Panc1 (cell line): ENCODE data around the gene NUDT6. TPM values are rescaled to one million over a fixed set of nuclear protein-coding genes. Genes with fewer than 3 reads are reported as not detected.
"Not testable (repeated sequence)": the region's sequence is repeated elsewhere in the genome, so short reads cannot be mapped to it uniquely, and the experiment has no call there.

Experiments used
- ATAC-seq: fragments of 200-7000 bp; cut with Tn5 transposase; 2 replicates; pipeline ENCODE4 v1.9.1; 2020; ENCODE audit warnings: mild to moderate bottlenecking, moderate library complexity
- BruUV-seq: library from RNA; stranded (reverse); fragments of 400-500 nt; replicated peaks from 2 replicates; lab custom pipeline; 2021; lab: Mats Ljungman, UMichigan
- CTCF ChIA-PET: fragments of 300-600 bp; sonication (Branson Sonifier 250); formaldehyde crosslinking; loops from one replicate; lab custom pipeline; 2022; ENCODE audit warnings: antibody characterized with exemption; lab: Charles Lee
- POLR2A ChIA-PET: fragments of 300-600 bp; sonication (Branson Sonifier 250); formaldehyde crosslinking; loops from one replicate; lab custom pipeline; 2022; ENCODE audit warnings: antibody characterized with exemption; lab: Charles Lee
- DNase-seq: peaks from one replicate; pipeline ENCODE4 v3.0.0-alpha.2; 2010; ENCODE audit warnings: low read depth, low spot score
- H3K27ac ChIP-seq: 2 replicates; pipeline ENCODE4 v1.5.1; 2011; ENCODE audit warnings: mild to moderate bottlenecking, low read length, inconsistent platforms
- H3K27me3 ChIP-seq: fragments of 200-500 bp; sonication (Bioruptor generic); 2 replicates; pipeline ENCODE4 v1.6.0; 2014; ENCODE audit warnings: low read length, inconsistent platforms; ENCODE audit not compliant: control insufficient read depth, insufficient read depth
- H3K36me3 ChIP-seq: fragments of 200-500 bp; sonication (Bioruptor generic); 2 replicates; pipeline ENCODE4 v1.5.1; 2014; ENCODE audit warnings: inconsistent platforms, mild to moderate bottlenecking, low read length, moderate library complexity; ENCODE audit not compliant: control insufficient read depth, insufficient read depth
- H3K4me1 ChIP-seq: 2 replicates; pipeline ENCODE4 v1.5.1; 2011; ENCODE audit warnings: inconsistent platforms, mild to moderate bottlenecking, low read length, moderate library complexity; ENCODE audit not compliant: control insufficient read depth, insufficient read depth
- H3K4me3 ChIP-seq, 2 experiments: 2 replicates each; pipeline ENCODE4 v1.5.1; 2011 to 2012; ENCODE audit warnings: low read depth in 2 of 2, low read length in 2 of 2, mild to moderate bottlenecking in 2 of 2, inconsistent platforms in 1 of 2, moderate library complexity in 1 of 2
- H3K9me3 ChIP-seq: fragments of 200-500 bp; sonication (Bioruptor generic); 2 replicates; pipeline ENCODE4 v1.5.1; 2014; ENCODE audit warnings: low read depth, mild to moderate bottlenecking, inconsistent platforms, low read length, moderate library complexity; ENCODE audit not compliant: control insufficient read depth, insufficient read depth
- POLR2AphosphoS5 ChIP-seq: IDR thresholded peaks from 2 replicates; pipeline ENCODE4 v1.6.1; 2012; ENCODE audit warnings: mild to moderate bottlenecking, low read depth, low read length, moderate library complexity
- SIN3A ChIP-seq: IDR thresholded peaks from 2 replicates; pipeline ENCODE4 v1.6.1; 2012; ENCODE audit warnings: low read depth, mild to moderate bottlenecking, low read length, moderate library complexity, borderline replicate concordance; ENCODE audit not compliant: insufficient read depth
- TCF7L2 ChIP-seq: IDR thresholded peaks from 2 replicates; pipeline ENCODE4 v1.6.1; 2011; ENCODE audit warnings: mild to moderate bottlenecking, low read depth, low read length, inconsistent platforms
- in situ Hi-C: cut with HindIII; loops from 2 replicates; pipeline ENCODE4 v1.10.0; 2016; ENCODE audit warnings: low sequenced_read_pairs, low pct_unique_long_range_greater_than_20kb
- intact Hi-C: fragments of 100-400 bp; cut with micrococcal nuclease; formaldehyde crosslinking; loops from one replicate; pipeline ENCODE4 v1.10.0; 2022; ENCODE audit not compliant: unreplicated experiment
- total RNA-seq: library from RNA; stranded (reverse); gene quantifications from one replicate; pipeline ENCODE4 v1.2.1, GENCODE V29; 2021; ENCODE audit not compliant: unreplicated experiment
- TF ChIP-seq, protein P1 (sequence below), 2 experiments: IDR thresholded peaks; 2 replicates each; pipeline ENCODE4 v1.6.1; 2011 to 2012; ENCODE audit warnings: low read depth in 2 of 2, control low read depth in 1 of 2, low read length in 1 of 2, mild to moderate bottlenecking in 1 of 2, moderate library complexity in 1 of 2; ENCODE audit not compliant: insufficient read depth in 1 of 2
- TF ChIP-seq, protein P2 (sequence below): fragments of 450-650 bp; IDR thresholded peaks from 2 replicates; pipeline ENCODE4 v1.5.1; 2017; ENCODE audit warnings: mild to moderate bottlenecking

NUDT6 gene
- total RNA-seq, 1 experiment from 2014 or later = 7.5 TPM

DNA sequence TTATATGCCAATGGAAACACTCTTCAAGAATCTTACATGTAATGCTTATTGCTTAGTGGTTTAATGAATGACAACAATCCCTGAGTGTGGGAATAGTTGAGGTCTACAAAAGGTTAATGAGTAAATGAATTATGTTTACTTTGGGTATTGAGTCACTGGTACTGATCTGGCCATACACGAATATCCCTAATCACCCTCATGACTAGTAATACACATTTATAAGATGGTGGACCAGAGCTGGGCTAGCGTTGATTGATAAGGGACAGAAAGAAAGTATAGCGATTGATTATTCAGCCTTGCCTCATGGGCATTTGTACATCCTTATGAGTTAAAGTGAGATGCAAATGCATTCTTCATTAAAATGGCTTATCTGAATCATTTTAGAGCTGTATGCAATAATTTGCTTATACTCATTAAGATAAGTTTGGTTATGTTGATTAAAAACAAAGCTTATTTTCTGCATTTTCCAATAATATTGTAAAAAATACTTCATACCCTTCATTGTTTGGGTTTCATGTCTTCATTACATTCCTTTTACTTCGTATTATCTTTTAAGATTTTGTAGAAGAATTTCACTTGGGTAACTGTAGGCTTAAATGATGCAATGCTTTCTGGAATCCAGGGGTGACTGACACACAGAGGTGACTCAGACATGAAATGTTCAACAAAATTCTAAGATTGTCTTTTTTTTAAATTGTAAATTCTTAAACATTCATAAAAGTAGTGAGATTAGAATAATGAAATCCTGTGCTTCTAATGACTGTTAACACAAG lies 48.4 kb downstream of the NUDT6 start:
- intact Hi-C loops = no loop called here
- Histone ChIP-seq H3K27me3 (no peaks in the 10 kb centered on the region), H3K27ac (no peak overlapping the region), H3K4me1 (peaks cover 4% of the 10 kb centered on the region; the same call in 1 of the 2 replicates), H3K9me3 (no peaks in the 10 kb centered on the region), H3K4me3 (no peak overlapping the region), H3K36me3 (no peaks in the 10 kb centered on the region)
- peak; percentile 48; the same call in 1 of the 2 replicates for ATAC-seq
- POLR2A ChIA-PET = no interaction called here
- CTCF ChIA-PET = no interaction called here
- in situ Hi-C loops = no loop called here
- DNase-seq = no peak
- no TSS peak for BruUV-seq
- TF ChIP-seq SIN3A (no peak), TCF7L2 (no peak), POLR2AphosphoS5 (no peak)
- TF ChIP-seq, protein P1, sequence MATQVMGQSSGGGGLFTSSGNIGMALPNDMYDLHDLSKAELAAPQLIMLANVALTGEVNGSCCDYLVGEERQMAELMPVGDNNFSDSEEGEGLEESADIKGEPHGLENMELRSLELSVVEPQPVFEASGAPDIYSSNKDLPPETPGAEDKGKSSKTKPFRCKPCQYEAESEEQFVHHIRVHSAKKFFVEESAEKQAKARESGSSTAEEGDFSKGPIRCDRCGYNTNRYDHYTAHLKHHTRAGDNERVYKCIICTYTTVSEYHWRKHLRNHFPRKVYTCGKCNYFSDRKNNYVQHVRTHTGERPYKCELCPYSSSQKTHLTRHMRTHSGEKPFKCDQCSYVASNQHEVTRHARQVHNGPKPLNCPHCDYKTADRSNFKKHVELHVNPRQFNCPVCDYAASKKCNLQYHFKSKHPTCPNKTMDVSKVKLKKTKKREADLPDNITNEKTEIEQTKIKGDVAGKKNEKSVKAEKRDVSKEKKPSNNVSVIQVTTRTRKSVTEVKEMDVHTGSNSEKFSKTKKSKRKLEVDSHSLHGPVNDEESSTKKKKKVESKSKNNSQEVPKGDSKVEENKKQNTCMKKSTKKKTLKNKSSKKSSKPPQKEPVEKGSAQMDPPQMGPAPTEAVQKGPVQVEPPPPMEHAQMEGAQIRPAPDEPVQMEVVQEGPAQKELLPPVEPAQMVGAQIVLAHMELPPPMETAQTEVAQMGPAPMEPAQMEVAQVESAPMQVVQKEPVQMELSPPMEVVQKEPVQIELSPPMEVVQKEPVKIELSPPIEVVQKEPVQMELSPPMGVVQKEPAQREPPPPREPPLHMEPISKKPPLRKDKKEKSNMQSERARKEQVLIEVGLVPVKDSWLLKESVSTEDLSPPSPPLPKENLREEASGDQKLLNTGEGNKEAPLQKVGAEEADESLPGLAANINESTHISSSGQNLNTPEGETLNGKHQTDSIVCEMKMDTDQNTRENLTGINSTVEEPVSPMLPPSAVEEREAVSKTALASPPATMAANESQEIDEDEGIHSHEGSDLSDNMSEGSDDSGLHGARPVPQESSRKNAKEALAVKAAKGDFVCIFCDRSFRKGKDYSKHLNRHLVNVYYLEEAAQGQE (IDR thresholded peaks at IDR 0.05; ENCODE audit: insufficient read depth in 1 of 2, low read depth in 2 of 2, low read length in 1 of 2) = no peak
- TF ChIP-seq, protein P2, sequence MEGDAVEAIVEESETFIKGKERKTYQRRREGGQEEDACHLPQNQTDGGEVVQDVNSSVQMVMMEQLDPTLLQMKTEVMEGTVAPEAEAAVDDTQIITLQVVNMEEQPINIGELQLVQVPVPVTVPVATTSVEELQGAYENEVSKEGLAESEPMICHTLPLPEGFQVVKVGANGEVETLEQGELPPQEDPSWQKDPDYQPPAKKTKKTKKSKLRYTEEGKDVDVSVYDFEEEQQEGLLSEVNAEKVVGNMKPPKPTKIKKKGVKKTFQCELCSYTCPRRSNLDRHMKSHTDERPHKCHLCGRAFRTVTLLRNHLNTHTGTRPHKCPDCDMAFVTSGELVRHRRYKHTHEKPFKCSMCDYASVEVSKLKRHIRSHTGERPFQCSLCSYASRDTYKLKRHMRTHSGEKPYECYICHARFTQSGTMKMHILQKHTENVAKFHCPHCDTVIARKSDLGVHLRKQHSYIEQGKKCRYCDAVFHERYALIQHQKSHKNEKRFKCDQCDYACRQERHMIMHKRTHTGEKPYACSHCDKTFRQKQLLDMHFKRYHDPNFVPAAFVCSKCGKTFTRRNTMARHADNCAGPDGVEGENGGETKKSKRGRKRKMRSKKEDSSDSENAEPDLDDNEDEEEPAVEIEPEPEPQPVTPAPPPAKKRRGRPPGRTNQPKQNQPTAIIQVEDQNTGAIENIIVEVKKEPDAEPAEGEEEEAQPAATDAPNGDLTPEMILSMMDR = no peak

DNA sequence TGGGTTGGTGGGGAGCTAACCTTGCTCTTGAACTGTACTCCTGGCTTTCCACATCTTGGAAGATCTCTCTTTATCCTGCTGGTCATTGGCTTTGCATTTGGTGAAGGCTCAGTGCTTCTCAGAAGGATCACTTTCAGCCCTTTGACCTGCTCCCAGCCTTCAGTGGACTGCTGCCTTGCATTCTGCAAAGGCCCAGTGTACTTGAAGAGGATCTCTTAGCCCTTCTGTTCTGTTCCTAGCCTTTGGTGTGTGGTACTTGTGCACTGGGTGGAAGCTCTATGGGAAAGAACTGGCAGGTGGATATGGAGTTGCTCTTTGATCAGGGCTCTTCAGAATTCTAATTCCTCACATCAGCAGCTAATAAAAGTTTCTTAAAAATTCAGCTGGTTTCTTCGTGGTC lies 49.3 kb downstream of the NUDT6 start:
- no peaks in the 10 kb centered on the region for H3K36me3 ChIP-seq
- BruUV-seq = no TSS peak
- H3K9me3 ChIP-seq = no peaks in the 10 kb centered on the region
- TF ChIP-seq, protein P1 (IDR thresholded peaks at IDR 0.05; ENCODE audit: insufficient read depth in 1 of 2, low read depth in 2 of 2, low read length in 1 of 2) = no peak
- TF ChIP-seq TCF7L2 = no peak
- TF ChIP-seq POLR2AphosphoS5 = no peak
- TF ChIP-seq, protein P2 = no peak
- no peak for TF ChIP-seq SIN3A
- peaks cover 4% of the 10 kb centered on the region; the same call in 1 of the 2 replicates for H3K4me1 ChIP-seq
- intact Hi-C loops (no loop called here), in situ Hi-C loops (no loop called here)
- POLR2A ChIA-PET = no interaction called here
- DNase-seq (no peak), ATAC-seq (no peak)
- no peak overlapping the region for H3K4me3 ChIP-seq
- H3K27me3 ChIP-seq = no peaks in the 10 kb centered on the region
- CTCF ChIA-PET = no interaction called here
- H3K27ac ChIP-seq = no peak overlapping the region

DNA sequence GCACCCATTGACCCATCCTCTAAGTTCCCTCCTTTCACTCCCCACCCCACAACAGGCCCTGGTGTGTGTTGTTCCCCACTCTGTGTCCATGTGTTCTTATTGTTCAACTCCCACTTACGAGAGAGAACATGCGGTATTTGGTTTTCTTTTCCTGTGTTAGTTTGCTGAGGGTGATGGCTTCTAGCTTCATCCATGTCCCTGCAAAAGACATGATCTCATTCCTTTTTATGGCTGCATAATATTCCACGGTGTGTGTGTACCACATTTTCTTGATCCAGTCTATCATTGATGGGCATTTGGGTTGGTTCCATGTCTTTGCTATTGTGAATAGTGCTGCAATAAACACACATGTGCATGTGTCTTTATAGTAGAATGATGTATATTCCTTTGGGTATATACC lies 54.2 kb downstream of the NUDT6 start:
- H3K36me3 ChIP-seq, H3K27ac ChIP-seq, POLR2A ChIA-PET, intact Hi-C loops, in situ Hi-C loops, H3K27me3 ChIP-seq, BruUV-seq, H3K4me3 ChIP-seq, DNase-seq, H3K4me1 ChIP-seq, H3K9me3 ChIP-seq, ATAC-seq, CTCF ChIA-PET: not testable (repeated sequence)
